HG03469 (cell line): ENCODE measurements around the gene PLCXD1.
"Not testable (repeated sequence)": the region's sequence is repeated elsewhere in the genome, so short reads cannot be mapped to it uniquely, and the experiment has no call there.

ENCODE experiments used
- ATAC-seq: cut with Tn5 transposase; IDR thresholded peaks from one replicate; pipeline ENCODE4 v1.9.1; 2021; ENCODE audit warnings: mild to moderate bottlenecking, moderate library complexity, moderate number of reproducible peaks; ENCODE audit not compliant: unreplicated experiment

PLCXD1 gene

DNA sequence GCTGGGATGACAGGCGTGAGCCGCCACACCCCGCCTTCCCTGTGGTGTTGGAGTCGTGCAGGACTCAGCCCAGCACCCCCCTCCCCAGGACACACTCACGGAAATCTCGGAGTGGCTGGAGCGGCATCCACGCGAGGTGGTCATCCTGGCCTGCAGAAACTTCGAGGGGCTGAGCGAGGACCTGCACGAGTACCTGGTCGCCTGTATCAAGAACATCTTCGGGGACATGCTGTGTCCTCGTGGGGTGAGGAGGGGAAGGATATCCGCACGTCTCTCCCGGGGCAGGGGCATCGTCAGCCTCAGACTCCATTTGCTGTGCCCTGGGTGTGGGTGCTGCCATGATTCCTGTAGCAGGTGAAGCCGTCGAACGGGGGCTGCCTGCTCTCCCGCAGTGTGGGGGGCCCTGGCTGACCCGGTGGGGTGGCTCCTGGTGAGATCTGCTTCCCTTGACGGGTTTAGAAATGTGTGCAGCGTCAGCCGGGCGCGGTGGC is 10.3 kb downstream of the PLCXD1 start:
- ATAC-seq = no peak

DNA sequence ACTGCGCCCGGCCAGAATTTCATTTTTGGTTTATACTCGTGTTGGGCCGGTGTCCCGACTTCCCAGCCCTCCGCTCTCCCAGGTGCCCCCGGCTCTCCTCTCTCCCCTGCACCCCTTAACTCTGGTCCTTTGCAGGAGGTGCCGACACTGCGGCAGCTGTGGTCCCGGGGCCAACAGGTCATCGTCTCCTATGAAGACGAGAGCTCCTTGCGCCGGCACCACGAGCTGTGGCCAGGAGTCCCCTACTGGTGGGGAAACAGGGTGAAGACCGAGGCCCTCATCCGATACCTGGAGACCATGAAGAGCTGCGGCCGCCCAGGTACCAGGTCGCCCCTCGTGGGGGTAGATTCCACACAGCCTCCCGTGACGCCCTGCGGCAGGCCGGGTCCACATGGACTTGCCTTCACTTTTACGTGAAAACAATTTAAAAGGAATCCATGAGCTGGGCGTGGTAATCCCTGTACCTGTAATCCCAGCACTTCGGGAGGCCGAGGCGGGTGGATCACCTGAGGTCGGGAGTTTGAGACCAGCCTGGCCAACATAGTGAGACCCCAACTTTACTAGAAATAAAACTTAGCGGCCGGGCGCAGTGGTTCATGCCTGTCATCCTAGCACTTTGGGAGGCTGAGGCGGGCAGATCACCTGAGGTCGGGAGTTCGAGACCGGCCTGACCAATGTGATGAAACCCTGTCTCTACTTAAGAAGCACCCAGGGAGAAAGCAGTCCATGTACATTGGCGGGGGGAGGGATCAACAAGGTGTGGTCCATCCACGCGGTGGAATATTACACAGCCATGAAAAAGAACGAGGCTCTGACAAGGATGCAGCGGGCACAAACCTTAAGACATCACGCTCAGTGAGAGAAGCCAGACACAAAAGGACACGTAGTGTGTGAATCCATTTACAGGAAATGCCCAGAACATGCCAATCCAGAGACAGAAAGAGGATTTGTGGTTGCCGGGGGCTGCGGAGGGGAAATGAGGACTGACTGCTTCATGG is 12.0 kb downstream of the PLCXD1 start:
- no peak for ATAC-seq

- ATAC-seq = no peak
Observed at GRCh38 chrX:295136-295535, 14.0 kb downstream of the PLCXD1 start.

GRCh38 chrX:298993-299392 is 17.8 kb downstream of the PLCXD1 start:
- no peak for ATAC-seq

- no peak for ATAC-seq
Observed at GRCh38 chrX:300334-300733, 19.2 kb downstream of the PLCXD1 start.

- no peak for ATAC-seq
Observed at GRCh38 chrX:302975-303374, 21.8 kb downstream of the PLCXD1 start.

DNA sequence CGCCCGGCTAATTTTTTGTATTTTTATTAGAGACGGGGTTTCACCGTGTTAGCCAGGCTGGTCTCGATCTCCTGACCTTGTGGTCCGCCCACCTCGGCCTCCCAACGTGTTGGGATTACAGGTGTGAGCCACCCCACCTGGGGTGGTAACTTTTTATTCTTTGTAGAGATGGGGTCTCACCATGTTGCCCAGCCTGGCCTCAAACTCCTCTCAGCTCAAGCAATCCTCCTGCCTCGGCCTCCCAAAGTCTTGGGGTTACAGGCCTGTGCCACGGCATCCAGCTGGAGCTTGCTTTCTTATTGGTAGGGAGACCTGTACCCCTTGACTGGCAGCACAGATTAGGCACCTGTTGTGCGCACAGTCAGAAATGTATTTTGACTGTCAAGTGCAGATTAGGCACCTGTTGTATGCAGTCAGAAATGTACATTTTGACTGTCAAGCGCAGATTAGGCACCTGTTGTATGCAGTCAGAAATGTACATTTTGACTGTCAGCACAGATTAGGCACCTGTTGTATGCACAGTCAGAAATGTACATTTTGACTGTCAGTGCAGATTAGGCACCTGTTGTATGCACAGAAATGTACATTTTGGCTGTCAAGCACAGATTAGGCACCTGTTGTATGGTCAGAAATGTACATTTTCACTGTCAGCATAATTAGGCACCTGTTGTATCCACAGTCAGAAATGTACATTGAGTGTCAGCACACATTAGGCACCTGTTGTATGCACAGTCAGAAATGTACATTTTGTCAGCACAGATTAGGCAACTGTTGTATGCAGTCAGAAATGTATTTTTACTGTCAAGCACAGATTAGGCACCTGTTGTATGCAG is 24.8 kb downstream of the PLCXD1 start:
- not testable (repeated sequence) for ATAC-seq

- not testable (repeated sequence) for ATAC-seq
Observed at GRCh38 chrX:306614-307251, 25.6 kb downstream of the PLCXD1 start.

DNA sequence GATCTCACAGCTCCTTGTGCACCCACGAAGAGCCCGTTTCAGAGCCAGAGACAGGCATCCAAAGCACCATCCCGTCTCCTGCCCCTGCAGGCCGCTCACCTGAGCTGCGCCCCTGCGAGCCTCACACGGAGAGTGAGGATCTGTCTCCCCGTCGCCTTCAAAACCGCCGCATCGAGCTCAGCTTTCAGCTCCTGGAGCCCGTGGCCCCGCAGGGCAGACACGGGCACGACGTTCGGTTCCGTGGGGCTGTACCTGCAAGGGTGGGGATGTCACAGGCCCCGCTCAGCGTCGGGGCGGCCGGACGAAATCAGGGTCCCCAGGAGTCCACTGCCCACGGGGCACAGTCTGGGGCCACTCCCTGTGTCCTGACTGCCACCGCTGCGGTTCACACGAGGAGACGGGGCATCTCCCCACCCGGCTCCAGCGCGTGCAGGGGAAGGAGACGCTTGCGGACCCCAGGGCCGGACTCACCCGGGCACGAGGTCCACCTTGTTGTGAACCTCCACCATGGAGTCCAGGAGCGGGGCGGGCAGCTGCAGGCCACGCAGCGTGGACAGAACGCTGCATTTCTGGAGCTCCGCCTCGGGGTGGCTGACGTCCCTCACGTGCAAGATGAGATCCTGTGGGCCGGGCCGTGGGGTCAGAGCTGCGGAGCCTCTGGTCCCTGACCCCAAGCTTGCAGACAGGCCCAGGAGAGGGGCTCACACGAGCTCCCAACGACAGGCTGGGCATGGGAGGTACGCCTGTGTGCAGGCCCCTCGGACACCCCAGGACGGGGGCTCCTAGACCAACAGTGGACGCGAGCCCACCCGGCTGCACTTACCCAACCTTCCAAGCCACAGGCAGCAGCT is 26.3 kb downstream of the PLCXD1 start:
- ATAC-seq = no peak

DNA sequence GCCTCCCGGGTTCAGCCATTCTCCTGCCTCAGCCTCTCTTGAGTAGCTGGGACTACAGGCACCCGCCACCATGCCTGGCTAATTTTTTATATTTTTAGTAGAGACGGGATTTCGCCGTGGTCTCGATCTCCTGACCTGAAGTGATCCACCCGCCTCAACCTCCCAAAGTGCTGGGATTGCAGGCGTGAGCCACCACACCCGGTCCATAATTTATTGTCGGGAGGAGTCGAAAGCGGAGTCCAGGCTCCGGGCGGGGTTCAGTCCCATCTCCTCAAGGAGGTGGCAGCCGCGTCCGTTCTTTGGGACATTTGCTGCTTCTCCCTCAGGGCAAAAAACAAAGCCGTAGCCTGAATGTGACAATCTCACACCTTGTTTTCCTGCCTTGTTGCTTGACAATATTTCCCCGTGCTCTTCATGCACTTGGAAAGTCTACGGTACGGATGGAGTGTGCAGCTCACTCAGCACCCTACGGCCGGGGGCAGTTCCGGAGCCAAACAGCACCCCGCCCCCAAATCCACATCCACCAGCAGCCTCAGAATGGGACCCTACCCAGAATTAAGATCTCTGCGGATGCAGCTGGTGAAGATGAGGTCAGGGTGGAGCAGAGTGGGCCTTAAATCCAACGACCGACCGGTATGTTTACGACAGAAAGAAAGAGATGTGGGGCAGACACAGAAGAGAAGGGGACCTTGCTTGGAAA is 27.8 kb downstream of the PLCXD1 start:
- ATAC-seq = no peak

- no peak for ATAC-seq
Observed at GRCh38 chrX:310621-311155, 29.5 kb downstream of the PLCXD1 start.

GRCh38 chrX:311156-312129 is 30.3 kb downstream of the PLCXD1 start:
- ATAC-seq = no peak

DNA sequence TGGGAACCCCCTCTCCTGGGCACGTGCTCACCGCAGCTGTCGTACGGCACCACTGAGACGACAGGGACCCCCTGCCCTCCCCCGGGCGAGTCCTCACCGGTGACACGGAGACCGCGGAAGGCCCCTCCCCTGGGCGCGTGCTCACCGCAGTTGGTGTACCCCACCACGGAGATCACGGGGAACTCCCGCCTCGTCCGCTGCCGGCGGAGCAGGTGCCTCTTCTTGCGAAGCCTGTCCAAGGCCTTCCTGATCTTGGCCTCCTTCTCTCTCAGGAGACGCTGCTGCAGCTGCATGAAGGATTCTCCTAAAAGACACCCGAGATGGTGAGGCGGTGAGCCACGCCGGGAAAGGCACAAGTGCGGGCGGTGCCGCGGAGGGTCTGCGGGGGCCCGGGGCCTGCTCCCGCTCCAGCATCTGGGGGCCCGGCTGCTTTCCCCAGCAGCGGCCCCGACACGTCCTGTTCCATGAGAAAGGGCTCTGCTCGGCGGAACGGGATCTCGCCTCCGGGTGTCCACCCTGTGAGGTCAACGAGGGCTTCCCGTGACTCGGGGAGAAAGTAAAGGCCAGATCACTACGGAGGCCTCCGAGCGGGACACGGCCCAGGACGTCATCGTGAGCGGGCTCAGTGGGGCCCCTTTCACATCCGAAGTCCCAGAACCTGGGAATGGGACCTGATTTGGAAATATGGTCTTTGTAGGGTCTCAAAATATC is 31.6 kb downstream of the PLCXD1 start:
- no peak for ATAC-seq

DNA sequence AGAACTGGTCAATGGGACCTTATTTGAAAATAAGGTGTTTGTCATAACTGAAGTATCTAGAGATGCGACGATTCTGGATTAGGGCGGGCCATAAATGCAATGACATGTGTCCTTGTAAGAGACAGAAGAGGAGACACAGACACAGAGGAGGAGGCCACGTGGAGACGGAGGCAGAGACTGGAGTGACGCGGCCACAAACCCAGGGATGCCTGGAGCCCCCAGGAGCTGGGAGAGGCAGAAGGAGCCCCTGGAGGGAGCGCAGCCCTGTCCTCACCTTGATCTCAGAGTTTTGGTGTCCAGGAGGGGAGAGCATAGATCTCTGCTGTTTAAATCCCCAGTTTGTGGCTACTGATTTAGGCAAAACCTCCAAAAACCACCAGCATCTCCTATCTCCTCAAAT is 32.4 kb downstream of the PLCXD1 start:
- no peak for ATAC-seq

- ATAC-seq = no peak
Observed at GRCh38 chrX:314049-314448, 32.9 kb downstream of the PLCXD1 start.

- no peak for ATAC-seq
Observed at GRCh38 chrX:314781-315595, 33.8 kb downstream of the PLCXD1 start.
